Upper lobe of left lung (tissue), 6 donors: ENCODE measurements around the gene PIK3R2. TPM values are rescaled to one million over a fixed set of nuclear protein-coding genes. Genes with fewer than 3 reads are reported as not detected.

Experiments
- ATAC-seq, 2 donors: fragments of 200-7000 bp; cut with Tn5 transposase; one replicate each; pipeline ENCODE4 v1.9.1; 2022; ENCODE audit warnings: mild to moderate bottlenecking in 2 of 2, moderate library complexity in 2 of 2; ENCODE audit not compliant: low FRiP score in 2 of 2
- DNase-seq, 2 donors: peaks; one replicate each; pipeline ENCODE4 v3.0.0-alpha.2; 2019 to 2020
- H3K27ac ChIP-seq, 4 donors: fragments of 200-600 bp; sonication (generic); one replicate each; pipeline ENCODE4 v1.5.1; 2016 to 2019
- H3K27me3 ChIP-seq, 4 donors: fragments of 200-600 bp; sonication (generic); one replicate each; pipeline ENCODE4 v1.5.1; 2017 to 2019
- H3K36me3 ChIP-seq, 4 donors: fragments of 200-600 bp; sonication (generic); one replicate each; pipeline ENCODE4 v1.5.1; 2016 to 2019
- H3K4me1 ChIP-seq, 4 donors: fragments of 200-600 bp; sonication (generic); one replicate each; pipeline ENCODE4 v1.5.1; 2018 to 2019
- H3K4me3 ChIP-seq, 4 donors: fragments of 200-600 bp; sonication (generic); one replicate each; pipeline ENCODE4 v1.5.1; 2017 to 2019; ENCODE audit warnings: mild to moderate bottlenecking in 2 of 4, moderate library complexity in 1 of 4
- H3K9me3 ChIP-seq, 4 donors: fragments of 200-600 bp; sonication (generic); one replicate each; pipeline ENCODE4 v1.5.1; 2018 to 2019
- EP300 ChIP-seq, 4 donors: sonication (generic); formaldehyde crosslinking; IDR thresholded peaks; one replicate each; pipeline ENCODE4 v1.5.1; 2017; ENCODE audit warnings: antibody characterized with exemption in 4 of 4, control low read depth in 2 of 4
- POLR2A ChIP-seq, 4 donors: fragments of 450-650 bp; IDR thresholded peaks; one replicate each; pipeline ENCODE4 v1.5.1; 2016 to 2017; ENCODE audit warnings: antibody characterized with exemption in 4 of 4, mild to moderate bottlenecking in 2 of 4
- POLR2AphosphoS5 ChIP-seq, 2 donors: sonication (generic); formaldehyde crosslinking; IDR thresholded peaks; one replicate each; pipeline ENCODE4 v1.5.1; 2017; ENCODE audit warnings: antibody characterized with exemption in 2 of 2
- WGBS, 2 donors: methylation state at CpG; one replicate each; pipeline ENCODE4 v1.1.5; 2017 to 2018; 5-methylcytosine and 5-hydroxymethylcytosine counted together
- total RNA-seq, 6 donors: library from RNA; depleted of rRNA in 4 of 6; stranded (reverse); fragments of >200 nt in 4 of 6; gene quantifications; one replicate each; pipeline versions ENCODE4 v1.1.0 to v1.2.1, GENCODE V29; 2016 to 2021
- TF ChIP-seq, protein P1 (sequence below), 6 experiments: fragments of 450-650 bp in 4 of 6; fragments of 200-600 bp in 2 of 6; sonication (generic) in 2 of 6; IDR thresholded peaks; one replicate each; pipeline ENCODE4 v1.5.1; 2016 to 2019; ENCODE audit warnings: antibody characterized with exemption in 6 of 6
- donor health status: DM: no; HTN: no; CAD: no; lungs with moderate emphysema.
- donor health status: DM: no; HTN: yes; CAD: no; lungs with severe emphysema.

PIK3R2 gene
- total RNA-seq, 6 donors from 2014 or later: 11.0 to 65.1 (median 30.3) TPM

DNA sequence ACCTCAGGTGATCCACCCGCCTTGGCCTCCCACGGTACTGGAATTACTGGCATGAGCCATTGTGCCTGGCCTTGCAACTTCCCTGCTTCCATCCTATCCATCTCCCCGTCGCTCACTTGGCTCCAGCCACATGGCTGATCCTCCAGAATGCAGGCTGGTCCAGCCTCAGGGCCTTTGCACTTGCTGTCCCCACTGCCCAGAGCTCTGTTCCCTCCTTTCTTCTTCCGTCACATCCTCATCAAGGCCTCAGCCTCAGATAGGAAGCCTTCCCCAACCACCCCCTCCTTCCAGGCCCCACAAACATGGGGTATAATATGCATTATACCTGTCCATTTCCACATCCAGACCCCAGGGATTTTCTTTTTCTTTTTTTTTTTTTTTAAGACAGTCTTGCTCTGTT is 39.1 kb upstream of the PIK3R2 start:
- ATAC-seq (no peak), DNase-seq (no peak)
- no peak overlapping the region for H3K4me3 ChIP-seq
- no peaks in the 10 kb centered on the region for H3K27me3 ChIP-seq
- H3K36me3 ChIP-seq: peaks cover 0 to 2% (median 0%) of the 10 kb centered on the region in 4 donors
- H3K4me1 ChIP-seq: peaks cover 28 to 49% (median 40%) of the 10 kb centered on the region in 4 donors
- 88 to 92% methylated on average over 5 of the region's 5 CpGs for WGBS, 2 donors
- H3K27ac ChIP-seq: no peak overlapping the region
- TF ChIP-seq EP300 (IDR thresholded peaks at IDR 0.05): no peak
- TF ChIP-seq POLR2AphosphoS5 (IDR thresholded peaks at IDR 0.05): no peak
- TF ChIP-seq, protein P1, sequence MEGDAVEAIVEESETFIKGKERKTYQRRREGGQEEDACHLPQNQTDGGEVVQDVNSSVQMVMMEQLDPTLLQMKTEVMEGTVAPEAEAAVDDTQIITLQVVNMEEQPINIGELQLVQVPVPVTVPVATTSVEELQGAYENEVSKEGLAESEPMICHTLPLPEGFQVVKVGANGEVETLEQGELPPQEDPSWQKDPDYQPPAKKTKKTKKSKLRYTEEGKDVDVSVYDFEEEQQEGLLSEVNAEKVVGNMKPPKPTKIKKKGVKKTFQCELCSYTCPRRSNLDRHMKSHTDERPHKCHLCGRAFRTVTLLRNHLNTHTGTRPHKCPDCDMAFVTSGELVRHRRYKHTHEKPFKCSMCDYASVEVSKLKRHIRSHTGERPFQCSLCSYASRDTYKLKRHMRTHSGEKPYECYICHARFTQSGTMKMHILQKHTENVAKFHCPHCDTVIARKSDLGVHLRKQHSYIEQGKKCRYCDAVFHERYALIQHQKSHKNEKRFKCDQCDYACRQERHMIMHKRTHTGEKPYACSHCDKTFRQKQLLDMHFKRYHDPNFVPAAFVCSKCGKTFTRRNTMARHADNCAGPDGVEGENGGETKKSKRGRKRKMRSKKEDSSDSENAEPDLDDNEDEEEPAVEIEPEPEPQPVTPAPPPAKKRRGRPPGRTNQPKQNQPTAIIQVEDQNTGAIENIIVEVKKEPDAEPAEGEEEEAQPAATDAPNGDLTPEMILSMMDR (IDR thresholded peaks at IDR 0.05): no peak
- TF ChIP-seq POLR2A (IDR thresholded peaks at IDR 0.05): no peak
- no peaks in the 10 kb centered on the region for H3K9me3 ChIP-seq

DNA sequence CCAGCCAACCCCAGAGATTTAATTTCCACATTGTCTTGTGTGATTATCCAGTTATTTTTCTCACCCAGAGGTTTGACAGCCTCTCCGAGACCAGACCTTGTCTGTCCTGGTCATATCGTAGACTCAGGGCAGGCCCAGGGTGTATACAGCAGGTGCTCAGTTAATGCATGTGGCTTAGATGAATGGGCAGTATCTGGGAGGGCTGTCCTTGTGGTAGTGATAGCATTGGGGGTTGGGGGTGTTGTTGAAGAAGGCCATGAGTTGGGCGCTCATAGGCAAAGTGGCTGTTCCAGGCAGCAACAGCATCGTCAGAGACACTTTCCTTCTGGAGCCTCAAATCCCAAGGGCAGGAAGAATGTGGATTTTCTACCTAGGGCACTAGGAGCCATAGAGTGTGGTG is 38.5 kb upstream of the PIK3R2 start:
- Histone ChIP-seq H3K27me3 (no peaks in the 10 kb centered on the region), H3K36me3 (peaks cover 0 to 2% (median 0%) of the 10 kb centered on the region in 4 donors), H3K4me1 (peaks cover 29 to 48% (median 37%) of the 10 kb centered on the region in 4 donors), H3K4me3 (no peak overlapping the region), H3K9me3 (no peaks in the 10 kb centered on the region), H3K27ac (no peak overlapping the region)
- DNase-seq (no peak), ATAC-seq (no peak)
- WGBS, 2 donors: 94 to 100% methylated on average over 4 of the region's 4 CpGs
- TF ChIP-seq POLR2A (IDR thresholded peaks at IDR 0.05) (no peak), EP300 (IDR thresholded peaks at IDR 0.05) (no peak), POLR2AphosphoS5 (IDR thresholded peaks at IDR 0.05) (no peak)
- TF ChIP-seq, protein P1 (IDR thresholded peaks at IDR 0.05): no peak

GRCh38 chr19:18117364-18117691 is 35.6 kb upstream of the PIK3R2 start:
- no peaks in the 10 kb centered on the region for H3K9me3 ChIP-seq
- H3K36me3 ChIP-seq: peaks cover 0 to 7% (median 4%) of the 10 kb centered on the region in 4 donors
- TF ChIP-seq, protein P1 (IDR thresholded peaks at IDR 0.05): no peak
- TF ChIP-seq EP300 (IDR thresholded peaks at IDR 0.05): no peak
- TF ChIP-seq POLR2A (IDR thresholded peaks at IDR 0.05): no peak
- no peak for TF ChIP-seq POLR2AphosphoS5 (IDR thresholded peaks at IDR 0.05)
- WGBS, 2 donors: 21 to 35% methylated on average over 8 to 11 of the region's 11 CpGs
- H3K27ac ChIP-seq: peak overlapping the region in 2 of 4 donors; percentile 36 to 42
- ATAC-seq (no peak), DNase-seq (no peak)
- peaks cover 16 to 30% (median 19%) of the 10 kb centered on the region in 4 donors for H3K4me1 ChIP-seq
- no peaks in the 10 kb centered on the region for H3K27me3 ChIP-seq
- H3K4me3 ChIP-seq: peak overlapping the region in 3 of 4 donors; percentile 80 to 88 (median 81)

DNA sequence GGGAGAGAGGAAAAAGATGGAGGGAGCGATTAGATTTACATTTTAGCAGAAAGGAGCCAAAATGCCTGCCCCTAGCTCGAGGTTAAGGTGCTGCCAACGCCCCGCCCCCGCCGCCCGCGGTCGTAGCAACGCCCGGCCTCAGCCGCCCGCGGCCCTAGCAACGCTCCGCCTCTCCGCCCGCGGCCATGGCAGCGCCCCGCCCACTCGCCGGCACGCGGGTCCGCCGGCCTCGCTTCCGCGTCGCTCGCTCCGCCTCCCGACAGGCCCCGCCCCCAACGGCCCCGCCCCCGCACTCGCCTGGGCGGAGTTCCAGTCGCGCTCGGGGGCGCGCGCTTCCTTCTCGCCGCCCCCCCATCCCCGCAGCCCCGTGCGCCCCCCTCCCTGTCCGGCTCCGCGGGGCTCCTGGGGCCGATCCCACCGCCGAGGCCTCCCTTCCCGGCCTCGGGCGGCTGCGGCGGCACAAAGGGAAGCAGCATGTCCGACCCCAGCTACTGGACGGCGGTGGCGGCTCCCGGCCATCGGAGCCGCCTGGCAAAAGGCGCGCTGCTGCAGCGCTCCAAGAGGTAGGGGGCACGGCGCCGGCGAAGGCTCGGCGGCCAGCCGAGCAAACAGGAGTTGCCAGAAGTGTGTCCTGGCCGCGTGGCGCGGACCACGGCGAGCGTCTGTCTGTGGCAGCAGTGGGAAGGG is 35.1 kb upstream of the PIK3R2 start:
- 0 to 2% methylated on average over 12 to 29 of the region's 86 CpGs for WGBS, 2 donors
- peak overlapping the region; percentile 80 to 88 (median 82) for H3K4me3 ChIP-seq
- peak overlapping the region; percentile 52 to 82 (median 64) for H3K27ac ChIP-seq

More for the DNA sequence above, 35.1 kb upstream of the PIK3R2 start:
- TF ChIP-seq, protein P1 (IDR thresholded peaks at IDR 0.05): peak in 1 of 6 experiments; percentile 6
- no peak for TF ChIP-seq EP300 (IDR thresholded peaks at IDR 0.05)
- no peak for TF ChIP-seq POLR2A (IDR thresholded peaks at IDR 0.05)
- Histone ChIP-seq H3K4me1 (peaks cover 16 to 26% (median 19%) of the 10 kb centered on the region in 4 donors), H3K36me3 (peaks cover 0 to 11% (median 5%) of the 10 kb centered on the region in 4 donors), H3K9me3 (no peaks in the 10 kb centered on the region), H3K27me3 (no peaks in the 10 kb centered on the region)
- DNase-seq (peak; percentile 93 to 100), ATAC-seq (peak; percentile 87 to 98)
